HT1080 (cell line): ENCODE data around the gene PHYHIPL. TPM values are rescaled to one million over a fixed set of nuclear protein-coding genes. Genes with fewer than 3 reads are reported as not detected.
"Not testable (repeated sequence)": the region's sequence is repeated elsewhere in the genome, so short reads cannot be mapped to it uniquely, and the experiment has no call there.

ENCODE experiments used
- DNase-seq: peaks from one replicate; pipeline ENCODE4 v3.0.0-alpha.2; 2015; ENCODE audit warnings: low read depth
- total RNA-seq: library from RNA; depleted of rRNA; stranded (reverse); fragments of >200 nt; shearing (Covaris generic); gene quantifications from 2 replicates; pipeline ENCODE4 v1.2.3, GENCODE V29; 2014

Gene PHYHIPL
- total RNA-seq, 1 experiment from 2014 or later, result not detected

GRCh38 chr10:59190332-59190731, 13.9 kb downstream of the PHYHIPL start:
- DNase-seq, result no peak

GRCh38 chr10:59206204-59206720, 29.8 kb downstream of the PHYHIPL start:
- DNase-seq, result no peak

GRCh38 chr10:59212301-59212798, 35.9 kb downstream of the PHYHIPL start:
- no peak for DNase-seq

GRCh38 chr10:59214160-59214559, 37.7 kb downstream of the PHYHIPL start:
- no peak for DNase-seq

GRCh38 chr10:59216178-59216869, 39.9 kb downstream of the PHYHIPL start:
- no peak for DNase-seq

- DNase-seq, result no peak
These were observed 46.3 kb downstream of the PHYHIPL start for GRCh38 chr10:59222788-59223187.

- DNase-seq, result not testable (repeated sequence)
These were observed 47.2 kb downstream of the PHYHIPL start for GRCh38 chr10:59223597-59223996.

GRCh38 chr10:59225211-59225610, 48.8 kb downstream of the PHYHIPL start:
- no peak for DNase-seq

- DNase-seq, result no peak
These were observed 50.8 kb downstream of the PHYHIPL start for GRCh38 chr10:59227136-59227673.

GRCh38 chr10:59229441-59229840, 53.0 kb downstream of the PHYHIPL start:
- no peak for DNase-seq

GRCh38 chr10:59234194-59234593, 57.8 kb downstream of the PHYHIPL start:
- peak; percentile 63 for DNase-seq

GRCh38 chr10:59234816-59235429, 58.5 kb downstream of the PHYHIPL start:
- DNase-seq, result peak; percentile 7

GRCh38 chr10:59236064-59236697, 59.7 kb downstream of the PHYHIPL start:
- no peak for DNase-seq

- no peak for DNase-seq
These were observed 61.3 kb downstream of the PHYHIPL start for GRCh38 chr10:59237775-59238174.

- not testable (repeated sequence) for DNase-seq
These were observed 62.7 kb downstream of the PHYHIPL start for GRCh38 chr10:59239108-59239507.

- DNase-seq, result peak; percentile 34
These were observed 64.2 kb downstream of the PHYHIPL start for GRCh38 chr10:59240582-59241183.

- DNase-seq, result no peak
These were observed 65.6 kb downstream of the PHYHIPL start for GRCh38 chr10:59242057-59242456.

GRCh38 chr10:59242991-59243390, 66.5 kb downstream of the PHYHIPL start:
- DNase-seq, result no peak

- no peak for DNase-seq
These were observed 67.3 kb downstream of the PHYHIPL start for GRCh38 chr10:59243611-59244195.

- no peak for DNase-seq
These were observed 68.4 kb downstream of the PHYHIPL start for GRCh38 chr10:59244871-59245270.

- DNase-seq, result no peak
These were observed 69.2 kb downstream of the PHYHIPL start for GRCh38 chr10:59245686-59246085.
